HFF-Myc (cell line): ENCODE results near the gene NRG2.

Experiments used
- DNase-seq: peaks from one replicate; pipeline ENCODE4 v3.0.0-alpha.2; 2011; ENCODE audit warnings: low read depth; ENCODE audit errors: extremely low read depth
- H3K4me3 ChIP-seq: replicated peaks from 2 replicates; pipeline ENCODE4 v1.5.1; 2011; ENCODE audit warnings: low read depth, mild to moderate bottlenecking, control low read depth, low read length
- TF ChIP-seq, protein P1 (sequence below): IDR thresholded peaks from 2 replicates; pipeline ENCODE4 v1.5.1; 2012; ENCODE audit warnings: mild to moderate bottlenecking, low read depth, low read length, control low read depth; ENCODE audit errors: missing control alignments

NRG2 gene

DNA sequence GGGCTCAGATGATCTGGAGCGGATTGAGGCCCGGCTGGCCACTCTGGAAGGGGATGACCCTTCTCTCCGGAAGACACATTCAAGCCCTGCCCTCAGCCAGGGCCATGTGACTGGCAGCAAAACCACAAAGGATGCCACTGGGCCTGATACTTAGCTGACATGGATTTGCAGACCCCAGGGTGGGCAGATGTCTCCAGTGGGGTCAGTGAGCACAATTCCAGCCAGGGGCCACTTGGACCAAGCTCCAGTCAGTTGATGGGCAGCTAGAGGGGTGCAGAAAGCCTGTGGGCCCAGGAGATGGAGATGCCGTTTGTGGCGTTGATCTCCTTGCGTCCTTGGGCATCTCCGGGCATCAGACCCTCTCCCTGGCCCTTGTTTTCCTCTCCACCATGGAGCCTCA is 200.8 kb downstream of the NRG2 start:
- no peak for DNase-seq
- H3K4me3 ChIP-seq: no peak overlapping the region
- TF ChIP-seq, protein P1, sequence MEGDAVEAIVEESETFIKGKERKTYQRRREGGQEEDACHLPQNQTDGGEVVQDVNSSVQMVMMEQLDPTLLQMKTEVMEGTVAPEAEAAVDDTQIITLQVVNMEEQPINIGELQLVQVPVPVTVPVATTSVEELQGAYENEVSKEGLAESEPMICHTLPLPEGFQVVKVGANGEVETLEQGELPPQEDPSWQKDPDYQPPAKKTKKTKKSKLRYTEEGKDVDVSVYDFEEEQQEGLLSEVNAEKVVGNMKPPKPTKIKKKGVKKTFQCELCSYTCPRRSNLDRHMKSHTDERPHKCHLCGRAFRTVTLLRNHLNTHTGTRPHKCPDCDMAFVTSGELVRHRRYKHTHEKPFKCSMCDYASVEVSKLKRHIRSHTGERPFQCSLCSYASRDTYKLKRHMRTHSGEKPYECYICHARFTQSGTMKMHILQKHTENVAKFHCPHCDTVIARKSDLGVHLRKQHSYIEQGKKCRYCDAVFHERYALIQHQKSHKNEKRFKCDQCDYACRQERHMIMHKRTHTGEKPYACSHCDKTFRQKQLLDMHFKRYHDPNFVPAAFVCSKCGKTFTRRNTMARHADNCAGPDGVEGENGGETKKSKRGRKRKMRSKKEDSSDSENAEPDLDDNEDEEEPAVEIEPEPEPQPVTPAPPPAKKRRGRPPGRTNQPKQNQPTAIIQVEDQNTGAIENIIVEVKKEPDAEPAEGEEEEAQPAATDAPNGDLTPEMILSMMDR: no peak

DNA sequence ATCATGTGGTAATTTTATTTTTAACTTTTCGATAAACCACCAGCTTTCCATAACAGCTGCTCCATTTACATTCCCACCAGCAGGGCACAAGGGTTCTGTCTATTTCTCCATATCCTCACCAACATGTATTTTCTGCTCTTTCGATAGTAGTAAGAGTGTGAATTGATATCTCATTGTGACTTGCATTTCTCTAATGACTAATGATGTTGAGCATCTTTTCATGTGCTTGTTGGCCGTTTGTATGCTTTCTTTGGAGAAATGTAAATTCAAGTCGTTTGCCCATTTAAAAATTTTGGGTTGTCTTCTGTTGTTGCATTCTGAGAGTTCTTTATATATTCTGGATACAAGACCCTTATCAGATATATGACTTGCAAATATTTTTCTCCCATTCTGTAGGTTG is 201.6 kb downstream of the NRG2 start:
- DNase-seq: no peak
- no peak overlapping the region for H3K4me3 ChIP-seq
- TF ChIP-seq, protein P1: no peak

DNA sequence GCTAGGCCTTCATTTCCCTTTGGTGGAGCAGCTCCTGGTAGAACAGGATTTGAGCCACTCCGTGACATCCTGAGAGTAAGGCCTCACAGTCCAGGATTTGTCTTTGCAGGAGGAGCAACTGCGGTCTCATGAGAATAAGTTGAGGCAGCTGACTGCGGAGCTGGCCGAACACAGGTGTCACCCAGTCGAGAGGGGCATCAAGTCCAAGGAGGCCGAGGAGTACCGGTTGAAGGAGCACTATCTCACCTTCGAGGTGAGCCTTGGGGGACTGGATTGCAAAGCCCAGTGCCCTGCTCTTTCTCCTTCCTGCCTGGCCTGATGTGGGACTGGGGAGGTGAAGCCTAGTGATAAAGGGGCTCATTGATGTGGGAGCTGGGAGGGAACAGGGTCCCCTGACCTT is 203.2 kb downstream of the NRG2 start:
- DNase-seq: no peak
- TF ChIP-seq, protein P1: no peak
- no peak overlapping the region for H3K4me3 ChIP-seq

DNA sequence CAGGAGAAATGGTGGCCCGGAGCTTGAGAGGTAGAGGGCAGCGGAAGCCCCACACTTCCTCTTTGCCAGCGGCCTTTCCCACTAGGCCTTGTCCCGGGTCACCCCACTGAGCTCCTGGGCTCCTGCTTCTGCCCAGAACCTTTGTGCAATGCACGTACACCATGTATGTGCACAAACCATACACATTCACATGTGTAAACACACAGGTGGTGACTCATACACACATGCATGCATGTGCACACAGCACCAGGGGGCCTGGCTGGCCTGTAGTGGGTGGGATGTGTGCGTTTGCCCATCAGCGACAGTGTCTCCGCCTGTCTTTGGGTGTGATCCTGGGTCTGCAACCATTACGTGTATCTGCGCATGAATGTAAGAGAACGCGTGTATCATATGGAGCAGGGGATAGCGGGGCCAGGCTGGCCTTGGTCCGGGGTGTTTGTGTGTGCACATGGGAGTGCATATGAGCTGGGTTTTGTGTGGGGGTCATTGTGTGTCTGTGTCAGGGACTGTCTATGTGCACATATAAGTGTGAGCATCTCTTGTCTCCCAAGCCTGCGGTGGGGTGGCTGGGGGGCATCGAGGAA is 203.8 kb downstream of the NRG2 start:
- no peak for DNase-seq
- TF ChIP-seq, protein P1: no peak
- no peak overlapping the region for H3K4me3 ChIP-seq

DNA sequence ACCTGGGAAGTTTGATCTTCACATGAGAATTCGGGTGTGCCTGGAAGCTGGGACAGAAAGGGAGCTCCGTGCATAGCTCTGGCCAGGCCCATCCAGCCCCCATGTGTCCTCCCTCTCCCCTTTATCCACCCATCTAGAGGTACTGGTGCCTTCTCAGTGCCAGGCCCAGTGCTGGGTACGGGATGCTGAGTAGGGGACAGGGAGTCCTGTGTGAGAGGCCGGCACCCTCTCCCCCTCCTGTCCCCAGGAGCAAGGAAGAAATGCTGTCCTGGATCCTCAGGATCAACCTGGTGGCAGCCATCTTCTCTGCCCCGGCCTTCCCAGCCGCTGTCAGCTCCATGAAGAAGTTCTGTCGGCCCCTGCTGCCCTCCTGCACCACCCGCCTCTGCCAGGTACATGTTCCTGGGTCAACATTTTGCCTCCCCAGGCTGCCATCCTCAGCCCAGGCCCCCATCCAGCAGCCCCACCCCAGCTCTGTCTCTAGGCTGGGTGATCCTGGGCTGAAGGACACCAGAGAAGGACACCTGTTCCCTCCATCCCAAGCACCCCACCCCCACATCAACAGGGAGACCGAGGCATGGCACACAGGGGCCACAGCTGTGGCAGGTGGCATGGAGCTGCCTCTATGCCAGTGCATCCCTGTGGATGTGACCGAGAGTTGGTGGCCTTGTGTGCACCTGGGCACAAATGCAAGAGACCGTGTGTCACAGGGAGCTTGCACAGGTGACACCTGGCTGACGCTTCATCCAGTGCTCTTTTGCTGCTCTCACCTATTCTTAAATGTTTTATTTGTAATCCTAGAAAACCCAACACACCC is 204.5 kb downstream of the NRG2 start:
- TF ChIP-seq, protein P1: no peak
- DNase-seq: no peak
- no peak overlapping the region for H3K4me3 ChIP-seq

DNA sequence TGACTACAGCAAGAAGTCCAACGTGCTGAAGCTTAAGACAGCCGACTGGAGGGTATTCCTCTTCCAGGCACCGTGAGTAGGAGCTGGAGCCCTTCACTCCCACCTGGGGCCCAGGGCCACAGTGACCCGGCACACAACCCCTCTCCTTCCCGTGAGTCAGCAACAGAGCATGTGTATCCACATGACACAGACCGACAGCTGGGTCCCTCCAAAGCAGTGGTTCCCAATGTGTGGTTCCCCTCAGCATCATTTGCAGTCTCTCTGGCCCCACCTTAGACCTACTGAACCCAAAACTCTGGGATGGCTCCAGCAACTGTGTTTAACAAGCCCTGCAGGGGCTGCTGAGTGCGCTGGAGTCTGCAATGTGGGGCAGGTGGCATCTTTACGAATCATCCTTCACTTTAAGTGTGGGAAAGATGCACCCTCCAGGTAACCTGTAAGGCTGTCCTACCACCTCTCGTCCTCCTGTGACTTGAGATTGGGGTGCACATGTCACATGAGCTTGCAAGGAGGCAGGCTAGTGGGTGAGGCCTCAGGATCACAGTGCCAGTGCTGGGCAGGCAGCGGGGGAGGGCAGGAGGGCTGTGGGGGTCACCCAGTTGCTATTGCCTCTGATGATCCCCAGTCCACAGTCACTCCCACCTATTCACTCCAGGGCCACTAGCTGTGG is 205.3 kb downstream of the NRG2 start:
- TF ChIP-seq, protein P1: no peak
- DNase-seq: no peak
- H3K4me3 ChIP-seq: no peak overlapping the region
